ENCODE measurements around the gene HNRNPH2. TPM values are rescaled to one million over a fixed set of nuclear protein-coding genes. Genes with fewer than 3 reads are reported as not detected.

Gene HNRNPH2
- total and polyA plus RNA-seq, 9 of the 15 experiments (the other 6 are each of a cell fraction or from before 2014, with no cell fraction given) = 40.0 to 130 (median 60.3) TPM

GRCh38 chrX:101390664-101391525 is 17.1 kb upstream of the HNRNPH2 start, which contains the start of gene RPL36A (continued):
- TF ChIP-seq, protein P1, sequence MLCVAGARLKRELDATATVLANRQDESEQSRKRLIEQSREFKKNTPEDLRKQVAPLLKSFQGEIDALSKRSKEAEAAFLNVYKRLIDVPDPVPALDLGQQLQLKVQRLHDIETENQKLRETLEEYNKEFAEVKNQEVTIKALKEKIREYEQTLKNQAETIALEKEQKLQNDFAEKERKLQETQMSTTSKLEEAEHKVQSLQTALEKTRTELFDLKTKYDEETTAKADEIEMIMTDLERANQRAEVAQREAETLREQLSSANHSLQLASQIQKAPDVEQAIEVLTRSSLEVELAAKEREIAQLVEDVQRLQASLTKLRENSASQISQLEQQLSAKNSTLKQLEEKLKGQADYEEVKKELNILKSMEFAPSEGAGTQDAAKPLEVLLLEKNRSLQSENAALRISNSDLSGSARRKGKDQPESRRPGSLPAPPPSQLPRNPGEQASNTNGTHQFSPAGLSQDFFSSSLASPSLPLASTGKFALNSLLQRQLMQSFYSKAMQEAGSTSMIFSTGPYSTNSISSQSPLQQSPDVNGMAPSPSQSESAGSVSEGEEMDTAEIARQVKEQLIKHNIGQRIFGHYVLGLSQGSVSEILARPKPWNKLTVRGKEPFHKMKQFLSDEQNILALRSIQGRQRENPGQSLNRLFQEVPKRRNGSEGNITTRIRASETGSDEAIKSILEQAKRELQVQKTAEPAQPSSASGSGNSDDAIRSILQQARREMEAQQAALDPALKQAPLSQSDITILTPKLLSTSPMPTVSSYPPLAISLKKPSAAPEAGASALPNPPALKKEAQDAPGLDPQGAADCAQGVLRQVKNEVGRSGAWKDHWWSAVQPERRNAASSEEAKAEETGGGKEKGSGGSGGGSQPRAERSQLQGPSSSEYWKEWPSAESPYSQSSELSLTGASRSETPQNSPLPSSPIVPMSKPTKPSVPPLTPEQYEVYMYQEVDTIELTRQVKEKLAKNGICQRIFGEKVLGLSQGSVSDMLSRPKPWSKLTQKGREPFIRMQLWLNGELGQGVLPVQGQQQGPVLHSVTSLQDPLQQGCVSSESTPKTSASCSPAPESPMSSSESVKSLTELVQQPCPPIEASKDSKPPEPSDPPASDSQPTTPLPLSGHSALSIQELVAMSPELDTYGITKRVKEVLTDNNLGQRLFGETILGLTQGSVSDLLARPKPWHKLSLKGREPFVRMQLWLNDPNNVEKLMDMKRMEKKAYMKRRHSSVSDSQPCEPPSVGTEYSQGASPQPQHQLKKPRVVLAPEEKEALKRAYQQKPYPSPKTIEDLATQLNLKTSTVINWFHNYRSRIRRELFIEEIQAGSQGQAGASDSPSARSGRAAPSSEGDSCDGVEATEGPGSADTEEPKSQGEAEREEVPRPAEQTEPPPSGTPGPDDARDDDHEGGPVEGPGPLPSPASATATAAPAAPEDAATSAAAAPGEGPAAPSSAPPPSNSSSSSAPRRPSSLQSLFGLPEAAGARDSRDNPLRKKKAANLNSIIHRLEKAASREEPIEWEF (CRISPR knock-in tag; IDR thresholded peaks at IDR 0.05) = no peak
- peak; percentile 92 for TF ChIP-seq PML (IDR thresholded peaks at IDR 0.05; ENCODE audit: low read length)
- TF ChIP-seq PHF8 (IDR thresholded peaks at IDR 0.05; ENCODE audit: borderline replicate concordance, low read length) = peak; percentile 94
- TF ChIP-seq KLF10 (CRISPR knock-in tag; IDR thresholded peaks at IDR 0.05) = no peak
- TF ChIP-seq TOE1 (IDR thresholded peaks at IDR 0.05; ENCODE audit: borderline replicate concordance) = no peak
- TF ChIP-seq TOE1 (CRISPR knock-in tag; IDR thresholded peaks at IDR 0.05; ENCODE audit: borderline replicate concordance, low read depth) = 0 out of 2 replicates have a peak, but pooled peaks have one; percentile 81
- no peak for TF ChIP-seq CHCHD3 (CRISPR knock-in tag; IDR thresholded peaks at IDR 0.05)
- TF ChIP-seq ZBTB7A (IDR thresholded peaks at IDR 0.05; ENCODE audit: borderline replicate concordance, control insufficient read depth, low read depth, low read length) = peak; percentile 77; the same call in 1 of the 2 replicates
- TF ChIP-seq ZBTB26 (CRISPR knock-in tag; IDR thresholded peaks at IDR 0.05) = no peak
- no peak for TF ChIP-seq KLF16 (IDR thresholded peaks at IDR 0.05)
- no peak for TF ChIP-seq NFE2 (IDR thresholded peaks at IDR 0.05; ENCODE audit: low read depth)
- no peak for TF ChIP-seq MTA2 (IDR thresholded peaks at IDR 0.05; ENCODE audit: low read depth)
- no peak for TF ChIP-seq CREBBP (IDR thresholded peaks at IDR 0.05; ENCODE audit: low read depth, low read length)
- no peak for TF ChIP-seq ZNF609 (CRISPR knock-in tag; IDR thresholded peaks at IDR 0.05; ENCODE audit: borderline replicate concordance)
- no peak for TF ChIP-seq CBX5 (IDR thresholded peaks at IDR 0.05; ENCODE audit: borderline replicate concordance, low read depth)
- no peak for TF ChIP-seq PRMT5 (CRISPR knock-in tag; IDR thresholded peaks at IDR 0.05)
- TF ChIP-seq NCOR1 (IDR thresholded peaks at IDR 0.05) = no peak; the same call in none of the 2 replicates

Measured in K562 (cell line).